WI38 (cell line): ENCODE measurements around the gene LRRC32.

Experiments used
- H3K4me3 ChIP-seq: 2 replicates; pipeline ENCODE4 v1.5.1; 2011; ENCODE audit warnings: low read depth, mild to moderate bottlenecking, control low read depth, low read length
- TF ChIP-seq, protein P1 (sequence below): IDR thresholded peaks from 2 replicates; pipeline ENCODE4 v1.5.1; 2012; ENCODE audit warnings: low read depth, mild to moderate bottlenecking, control low read depth, low read length

LRRC32 gene

DNA sequence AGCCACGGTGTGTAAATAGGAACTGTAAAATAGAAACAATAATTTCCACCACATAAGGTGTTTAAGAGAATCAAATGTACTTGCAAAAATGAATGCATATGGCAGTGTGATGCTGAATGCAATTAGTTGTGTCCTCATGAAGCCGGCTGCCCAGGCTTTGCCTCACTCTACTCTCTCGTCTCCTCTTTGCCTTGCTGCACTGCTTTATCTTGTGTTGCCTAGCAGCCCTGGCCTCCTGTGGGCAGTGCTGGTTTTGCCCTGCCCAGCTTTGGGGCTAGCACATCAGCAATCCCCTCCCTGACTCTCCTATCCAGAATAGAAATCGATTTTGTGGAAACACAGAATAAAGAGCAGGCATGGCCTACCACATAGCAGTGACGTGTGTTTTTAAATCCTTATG, 30.0 kb downstream of the LRRC32 start:
- TF ChIP-seq, protein P1, sequence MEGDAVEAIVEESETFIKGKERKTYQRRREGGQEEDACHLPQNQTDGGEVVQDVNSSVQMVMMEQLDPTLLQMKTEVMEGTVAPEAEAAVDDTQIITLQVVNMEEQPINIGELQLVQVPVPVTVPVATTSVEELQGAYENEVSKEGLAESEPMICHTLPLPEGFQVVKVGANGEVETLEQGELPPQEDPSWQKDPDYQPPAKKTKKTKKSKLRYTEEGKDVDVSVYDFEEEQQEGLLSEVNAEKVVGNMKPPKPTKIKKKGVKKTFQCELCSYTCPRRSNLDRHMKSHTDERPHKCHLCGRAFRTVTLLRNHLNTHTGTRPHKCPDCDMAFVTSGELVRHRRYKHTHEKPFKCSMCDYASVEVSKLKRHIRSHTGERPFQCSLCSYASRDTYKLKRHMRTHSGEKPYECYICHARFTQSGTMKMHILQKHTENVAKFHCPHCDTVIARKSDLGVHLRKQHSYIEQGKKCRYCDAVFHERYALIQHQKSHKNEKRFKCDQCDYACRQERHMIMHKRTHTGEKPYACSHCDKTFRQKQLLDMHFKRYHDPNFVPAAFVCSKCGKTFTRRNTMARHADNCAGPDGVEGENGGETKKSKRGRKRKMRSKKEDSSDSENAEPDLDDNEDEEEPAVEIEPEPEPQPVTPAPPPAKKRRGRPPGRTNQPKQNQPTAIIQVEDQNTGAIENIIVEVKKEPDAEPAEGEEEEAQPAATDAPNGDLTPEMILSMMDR, result no peak
- H3K4me3 ChIP-seq, result no peak overlapping the region

DNA sequence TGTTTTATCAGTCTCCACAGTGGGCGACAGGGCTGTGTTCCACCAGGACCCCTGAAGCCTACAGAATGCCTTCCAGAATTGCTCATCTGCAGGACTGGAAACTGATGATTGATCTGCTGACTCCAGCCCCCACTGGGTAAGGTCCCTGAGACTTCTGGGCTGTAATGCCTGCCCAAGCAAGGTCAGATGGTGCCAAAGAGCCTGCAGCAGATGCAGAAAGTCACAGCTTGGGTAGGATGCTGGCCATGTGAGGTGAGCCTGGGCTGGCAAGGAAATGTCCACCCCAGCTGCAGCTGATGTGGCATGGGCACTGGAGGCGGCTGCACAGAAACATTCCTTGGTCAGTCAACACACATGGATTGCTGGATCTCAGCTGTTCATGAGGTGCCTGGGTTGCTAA, 30.9 kb downstream of the LRRC32 start:
- TF ChIP-seq, protein P1, result no peak
- no peak overlapping the region for H3K4me3 ChIP-seq

- no peak overlapping the region for H3K4me3 ChIP-seq
- TF ChIP-seq, protein P1, result no peak
These were observed 32.0 kb downstream of the LRRC32 start for GRCh38 chr11:76638270-76639197.

DNA sequence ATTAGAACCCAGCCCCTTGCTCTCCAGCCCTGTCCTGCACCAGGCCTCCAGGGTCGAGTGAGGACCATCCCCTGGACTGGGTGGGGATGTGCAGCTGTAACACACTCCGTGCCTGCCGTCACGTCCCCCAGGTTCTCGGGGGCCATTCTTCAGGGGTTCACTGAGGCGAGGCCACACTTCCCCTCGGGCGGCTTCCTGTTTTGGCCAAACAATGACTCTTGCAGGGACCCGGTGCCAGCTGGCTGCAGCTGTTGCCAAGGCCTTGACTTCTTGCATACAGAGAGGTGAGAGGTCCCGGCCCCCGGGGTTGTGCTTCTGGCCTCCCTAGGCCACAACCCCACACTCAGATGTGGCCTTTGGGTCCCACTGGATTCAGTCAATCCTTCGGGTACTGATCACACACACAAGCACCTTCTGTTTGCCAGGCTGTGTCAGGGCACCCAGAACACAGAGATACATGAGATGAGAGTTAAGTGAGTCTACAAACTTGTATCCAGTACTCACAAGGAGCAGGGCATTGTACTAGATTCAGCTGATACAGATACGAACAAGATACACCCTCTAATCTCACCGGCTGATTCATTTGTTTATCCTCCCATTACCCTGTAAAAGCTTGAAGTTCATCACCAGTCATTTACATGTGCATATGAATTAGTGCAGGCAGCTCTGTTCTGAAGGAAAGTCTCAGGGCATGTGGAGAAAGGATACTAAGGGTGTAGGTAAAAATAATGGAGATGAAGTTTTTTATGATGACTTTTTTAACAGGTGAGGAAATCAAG, 32.9 kb downstream of the LRRC32 start:
- no peak overlapping the region for H3K4me3 ChIP-seq
- TF ChIP-seq, protein P1, result no peak

DNA sequence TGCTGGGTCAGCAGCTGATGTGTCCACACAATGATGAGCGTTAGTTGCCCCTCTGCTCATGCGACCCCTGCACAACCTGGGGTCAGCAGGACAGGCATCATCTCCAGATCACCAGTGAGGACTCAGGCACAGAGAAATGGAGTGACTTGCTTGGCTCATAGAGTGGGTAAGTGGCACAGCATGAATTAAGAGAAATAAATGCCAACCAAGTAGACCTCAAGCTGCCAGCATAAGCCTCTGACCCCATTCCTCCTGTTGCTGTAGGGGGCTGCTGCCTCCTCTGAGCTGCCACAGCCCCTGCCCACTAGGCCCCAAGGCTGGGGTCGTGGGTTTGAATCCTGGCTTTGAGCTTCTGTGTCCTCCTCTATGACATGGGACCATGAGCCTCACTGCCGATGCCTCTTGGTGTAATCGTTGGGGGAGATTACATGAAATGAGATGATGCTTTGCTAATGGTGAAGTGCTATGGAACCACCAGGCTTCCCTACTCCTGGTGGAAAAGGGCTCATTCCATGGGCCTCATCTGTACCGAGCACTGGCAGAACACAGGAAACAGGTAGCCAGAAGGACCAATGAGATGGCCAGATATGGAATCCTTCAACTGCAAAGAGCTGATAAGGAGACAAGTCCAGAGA, 33.6 kb downstream of the LRRC32 start:
- no peak overlapping the region for H3K4me3 ChIP-seq
- TF ChIP-seq, protein P1, result no peak

GRCh38 chr11:76635991-76636738, 34.4 kb downstream of the LRRC32 start:
- no peak overlapping the region for H3K4me3 ChIP-seq
- TF ChIP-seq, protein P1, result no peak
